A172 (cell line): ENCODE data around the gene ZNF736. TPM values are rescaled to one million over a fixed set of nuclear protein-coding genes. Genes with fewer than 3 reads are reported as not detected.

Source experiments
- total RNA-seq: library from RNA; depleted of rRNA; stranded (reverse); fragments of >200 nt; shearing (Covaris generic); gene quantifications from 2 replicates; pipeline ENCODE4 v1.2.3, GENCODE V29; 2014; rRNA removed

ZNF736 gene
- total RNA-seq, 1 experiment from 2014 or later, result 3.5 TPM

Other genes with a start within 250 kb of the ZNF736 start
- gene ZNF735, start 106.8 kb upstream of the ZNF736 start, total RNA-seq, result not detected in 2 replicates
- gene ZNF679, start 85.5 kb upstream of the ZNF736 start, total RNA-seq, result not detected in 2 replicates
- gene ZNF680, start 249.1 kb downstream of the ZNF736 start, total RNA-seq, result 30.1 and 33.8 TPM in 2 replicates